Fibroblast of peridontal ligament (primary cell): ENCODE measurements around the gene NOTCH2NLA.
"Not testable (repeated sequence)": the region's sequence is repeated elsewhere in the genome, so short reads cannot be mapped to it uniquely, and the experiment has no call there.

Source experiments
- DNase-seq: peaks from one replicate; pipeline ENCODE4 v3.0.0-alpha.2; 2010; ENCODE audit errors: extremely low read depth

NOTCH2NLA gene

GRCh38 chr1:146228710-146229477 lies at the start of gene NOTCH2NLA:
TSS of gene NOTCH2NLA (minus strand) at chr1:146229021. CDS start at chr1:146189337, 39,684 bp downstream.
- peak; percentile 1 for DNase-seq

DNA sequence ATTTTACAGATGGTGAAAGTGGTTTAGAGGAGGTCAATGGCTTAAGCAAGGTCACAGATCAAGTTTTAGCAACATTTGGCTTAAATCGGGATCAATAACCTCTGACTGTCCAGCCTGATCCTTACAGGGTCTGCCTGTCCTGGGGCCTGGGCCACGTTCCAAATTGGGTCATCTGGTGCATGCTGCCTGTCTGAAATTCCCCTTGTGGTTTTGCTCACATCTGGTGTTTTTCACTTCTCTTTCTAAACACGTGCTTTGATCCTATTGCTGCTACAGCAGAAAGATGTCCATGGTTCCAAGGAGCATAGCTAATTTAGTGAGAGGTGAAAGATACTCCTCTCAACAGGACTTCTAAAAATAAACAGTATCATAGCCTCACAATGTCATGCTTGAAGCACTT lies 49.5 kb upstream of the NOTCH2NLA start:
- DNase-seq = not testable (repeated sequence)

- not testable (repeated sequence) for DNase-seq
Observed at GRCh38 chr1:146277087-146277486, 48.3 kb upstream of the NOTCH2NLA start.

DNA sequence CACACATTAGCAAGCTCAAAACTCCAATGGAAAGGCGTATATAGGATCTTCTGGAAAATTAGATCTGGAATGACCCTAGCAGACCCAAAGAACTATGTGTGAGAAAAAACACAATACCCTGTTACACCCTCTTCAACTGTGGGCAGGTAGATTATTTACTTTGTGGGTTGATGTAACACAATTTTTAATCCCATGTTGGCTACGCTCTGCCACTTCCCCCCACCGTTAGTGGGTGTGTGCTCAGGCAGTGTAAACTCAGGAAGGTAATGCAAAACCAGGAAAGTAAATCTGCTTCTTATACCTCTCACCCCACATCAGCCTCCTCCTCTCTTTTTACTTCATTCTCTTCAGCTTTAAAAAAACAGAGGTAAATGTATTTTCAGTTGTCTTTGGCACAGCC lies 45.3 kb upstream of the NOTCH2NLA start:
- DNase-seq = not testable (repeated sequence)

DNA sequence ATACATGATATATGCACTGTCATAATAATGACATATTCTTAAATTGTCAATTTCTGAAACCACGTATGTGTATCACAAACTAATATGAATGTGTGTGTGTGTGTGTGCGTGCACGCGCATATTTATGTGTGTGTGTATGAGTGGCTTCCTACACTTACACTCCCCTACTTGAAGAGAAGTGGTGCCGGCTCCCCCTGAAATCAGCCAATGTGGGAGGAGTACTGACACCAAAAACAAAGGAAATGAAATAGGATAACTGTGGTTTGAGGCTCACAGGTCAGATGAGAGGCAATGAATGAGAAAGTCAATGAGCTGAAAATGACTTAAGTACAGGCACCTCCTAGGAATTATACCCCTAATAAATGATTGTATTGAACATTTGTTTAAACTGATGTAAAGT lies 44.4 kb upstream of the NOTCH2NLA start:
- not testable (repeated sequence) for DNase-seq

- DNase-seq = not testable (repeated sequence)
Observed at GRCh38 chr1:146272734-146273133, 43.9 kb upstream of the NOTCH2NLA start.

DNA sequence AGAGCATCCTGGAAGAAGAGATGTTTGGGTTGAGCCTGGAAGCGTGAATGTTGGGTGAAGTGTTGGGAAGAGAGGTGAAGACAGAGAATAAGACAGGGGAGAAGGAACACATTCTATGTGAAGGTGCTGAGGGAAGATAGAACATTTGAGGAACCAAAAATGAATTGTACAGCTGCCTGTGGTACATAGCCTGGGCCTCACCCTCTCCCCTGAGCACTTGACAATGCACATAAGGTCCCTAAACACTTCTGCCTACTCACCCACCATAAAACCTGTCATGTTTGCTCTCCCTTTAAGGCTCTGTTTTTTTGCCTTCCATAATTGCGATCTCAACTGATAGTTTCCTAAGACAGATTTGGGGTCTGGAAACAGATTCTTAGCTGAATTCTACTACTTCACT lies 43.2 kb upstream of the NOTCH2NLA start:
- not testable (repeated sequence) for DNase-seq

DNA sequence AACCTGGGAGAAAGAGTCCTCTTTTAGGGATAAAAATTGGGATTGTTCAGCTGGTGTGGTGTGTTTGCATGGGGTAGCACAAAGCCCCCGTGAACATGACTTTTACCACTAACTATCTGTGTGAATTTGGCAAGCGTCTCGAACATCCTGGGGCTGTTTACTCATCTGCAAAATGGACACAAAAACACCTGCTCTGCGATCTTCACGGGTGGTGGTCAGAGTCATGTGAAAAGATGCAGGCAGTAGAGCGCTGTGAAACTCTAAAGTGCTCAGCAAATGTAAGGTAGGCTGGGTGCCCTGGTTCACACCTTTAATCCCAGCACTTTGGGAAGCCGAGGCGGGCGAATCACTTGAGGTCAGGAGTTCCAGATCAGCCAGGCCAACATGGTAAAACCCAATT lies 41.3 kb upstream of the NOTCH2NLA start:
- DNase-seq = not testable (repeated sequence)

GRCh38 chr1:146266179-146266748 lies 37.4 kb upstream of the NOTCH2NLA start:
- not testable (repeated sequence) for DNase-seq

DNA sequence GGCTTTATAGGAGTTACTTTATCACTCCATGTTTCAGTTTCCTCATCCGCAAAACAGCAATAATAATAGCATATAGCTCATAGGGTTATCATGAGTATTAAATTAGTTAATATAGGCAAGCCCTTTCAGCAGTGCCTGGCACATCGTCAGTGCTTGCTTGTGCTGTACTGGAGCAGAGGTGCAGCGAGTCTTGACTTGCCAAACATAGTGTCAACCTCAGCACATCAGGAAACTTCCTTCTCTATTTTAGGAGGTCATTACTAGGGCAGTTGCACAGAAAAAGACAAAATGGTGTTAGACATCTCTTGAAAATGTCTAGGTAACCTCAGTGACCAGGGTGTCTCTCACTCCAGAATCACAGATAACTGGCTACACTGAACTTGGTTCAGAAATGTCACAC lies 35.9 kb upstream of the NOTCH2NLA start:
- DNase-seq = not testable (repeated sequence)

DNA sequence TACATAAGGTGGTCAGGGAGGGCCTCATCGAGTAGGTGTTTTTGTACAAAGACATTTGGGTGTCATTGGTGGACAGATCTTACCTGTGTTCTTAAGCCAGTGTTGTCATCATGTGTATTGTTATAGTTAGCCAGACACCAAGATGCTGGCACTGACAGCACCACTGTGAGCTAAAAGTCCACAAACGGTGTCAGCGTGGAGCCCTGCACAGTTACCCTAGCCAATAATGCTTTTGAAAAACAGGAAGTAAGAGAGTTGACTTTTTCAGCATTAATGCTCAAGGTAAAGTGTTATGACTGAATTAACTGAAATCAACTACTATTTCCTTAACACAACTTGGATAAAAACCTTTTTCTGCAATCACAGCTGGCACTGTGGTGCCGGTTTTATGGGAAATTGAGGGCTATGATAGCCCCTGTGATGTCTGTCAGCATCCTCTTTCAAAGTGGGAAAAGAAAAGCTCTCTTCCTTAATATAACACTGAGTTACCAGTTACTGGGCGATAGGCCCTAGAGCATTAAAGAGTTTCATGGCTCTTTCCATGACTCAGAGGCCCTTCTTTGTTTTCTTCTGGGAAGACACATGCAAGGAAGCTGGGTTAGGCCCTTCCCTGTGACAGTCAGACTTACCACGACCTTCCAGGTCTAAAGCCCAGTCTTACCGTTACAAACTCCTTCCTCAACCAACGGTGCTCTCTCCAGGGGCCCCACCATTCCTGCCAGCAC lies 31.3 kb upstream of the NOTCH2NLA start:
- not testable (repeated sequence) for DNase-seq

DNA sequence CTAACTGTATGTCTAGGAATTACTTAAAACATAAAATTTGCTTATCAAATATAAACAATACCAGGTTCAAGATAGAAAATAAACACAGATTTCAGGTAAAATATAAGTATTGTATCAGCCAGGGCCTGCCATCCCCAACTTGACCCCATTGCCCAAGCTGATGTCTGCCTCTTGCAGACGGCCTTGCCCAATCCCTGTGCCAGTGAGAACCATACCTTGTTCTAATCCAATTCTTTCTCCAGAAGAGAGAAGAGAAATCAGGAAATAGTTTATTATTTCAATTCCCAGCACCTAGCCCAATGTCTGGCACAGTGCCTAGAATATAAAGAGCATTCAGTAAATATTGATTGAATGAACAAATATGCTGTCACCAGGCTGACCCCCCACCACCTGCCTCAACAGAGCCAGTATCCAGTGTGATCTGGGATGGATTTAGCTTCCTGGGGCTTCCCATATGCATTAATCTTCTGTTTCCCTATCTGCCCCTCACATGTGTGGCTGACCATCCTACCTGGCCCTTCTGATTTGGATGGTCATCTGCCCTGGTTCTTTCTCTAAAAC lies 29.3 kb upstream of the NOTCH2NLA start:
- DNase-seq = not testable (repeated sequence)

DNA sequence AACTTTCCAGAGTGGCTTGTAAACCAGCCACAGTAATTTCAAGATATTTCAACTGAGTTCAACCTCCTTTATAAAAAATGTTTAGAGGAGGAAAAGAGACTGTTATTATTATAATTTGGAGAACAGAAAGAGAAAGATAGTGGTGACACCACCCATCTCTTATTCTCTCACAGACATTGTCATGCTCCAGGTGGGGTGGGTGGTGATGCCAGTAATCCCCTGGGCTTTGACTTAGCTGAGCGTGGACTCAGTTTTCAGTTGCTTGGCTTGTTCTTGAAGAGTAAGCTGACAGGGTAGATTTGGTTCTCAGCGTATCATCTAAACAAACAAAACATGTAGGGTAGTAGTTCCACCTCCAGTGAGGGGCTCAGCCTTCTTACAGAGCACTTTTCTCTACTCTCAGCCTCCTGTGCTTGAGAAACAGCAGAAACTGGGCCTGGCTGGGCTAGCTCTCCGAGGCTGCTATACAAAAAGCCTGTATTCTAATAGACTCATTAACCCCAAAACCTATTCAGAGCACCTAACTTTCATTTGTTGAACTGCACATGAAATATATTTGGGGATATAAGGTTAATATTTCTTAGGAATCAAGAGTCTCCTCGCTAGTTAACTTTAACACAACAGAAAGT lies 25.9 kb upstream of the NOTCH2NLA start:
- DNase-seq = not testable (repeated sequence)

DNA sequence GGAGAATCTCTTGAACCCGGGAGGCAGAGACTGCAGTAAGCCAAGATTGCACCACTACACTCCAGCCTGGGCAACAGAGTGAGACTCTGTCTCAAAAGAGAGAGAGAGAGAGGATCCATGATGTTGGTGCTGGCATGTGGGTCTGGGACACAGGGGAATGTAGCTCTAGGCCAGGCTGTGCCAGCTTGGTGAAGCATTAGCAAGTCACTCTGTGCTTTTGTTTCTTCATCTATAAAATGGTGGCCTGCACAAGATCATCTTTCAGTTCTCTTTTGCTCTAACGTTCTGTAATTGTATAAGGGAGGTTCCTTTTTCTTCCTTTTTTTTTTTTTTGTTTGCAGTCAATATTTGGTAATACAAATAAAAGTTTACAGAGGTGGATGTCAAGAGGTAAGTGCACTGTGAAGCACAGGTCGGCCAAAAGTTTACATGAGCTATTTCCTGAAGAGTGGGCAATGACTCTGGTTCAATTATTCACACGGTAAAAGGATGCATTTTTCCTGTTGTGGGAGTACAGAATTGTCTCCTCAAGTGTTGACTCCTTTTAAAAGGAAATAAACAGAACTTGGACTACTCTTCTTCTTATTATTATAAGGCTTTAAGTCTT lies 24.5 kb upstream of the NOTCH2NLA start:
- DNase-seq = not testable (repeated sequence)

DNA sequence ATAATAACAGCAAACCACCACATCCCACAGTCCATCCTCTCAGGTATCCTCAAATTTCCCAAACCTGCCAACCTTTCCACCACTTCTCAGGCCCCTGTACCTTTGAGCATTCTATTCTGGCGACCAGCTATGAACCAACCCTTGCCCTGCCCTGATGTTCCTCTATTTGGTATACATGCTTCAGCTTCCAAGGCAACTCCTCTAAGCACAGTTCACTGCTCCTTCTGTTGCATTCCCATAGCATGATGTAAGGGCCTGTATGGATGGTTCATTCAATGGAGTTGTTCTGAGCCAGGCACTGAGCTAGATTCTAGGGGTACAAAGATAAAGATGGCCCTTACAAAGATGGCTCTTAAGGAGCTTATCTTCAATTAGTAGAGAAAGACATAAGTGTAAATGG lies 22.7 kb upstream of the NOTCH2NLA start:
- not testable (repeated sequence) for DNase-seq

DNA sequence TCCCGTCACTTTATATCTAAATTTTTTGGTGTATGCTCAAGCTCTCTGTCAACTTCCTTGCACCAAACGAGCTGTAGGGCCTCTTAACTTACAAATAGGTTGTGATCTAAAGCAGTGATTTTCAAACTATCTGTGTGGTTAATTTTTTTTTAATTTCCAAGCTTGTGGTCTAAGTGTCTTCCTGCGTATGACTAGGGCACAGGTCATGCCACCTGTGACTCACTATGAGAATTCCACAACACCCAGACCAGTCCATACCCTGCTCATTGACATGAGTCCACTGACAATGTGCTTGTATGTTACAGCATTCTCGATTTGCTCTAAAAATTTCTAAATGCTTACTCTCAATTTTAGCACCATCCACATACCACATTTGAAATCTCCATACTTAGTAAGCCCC lies 19.8 kb upstream of the NOTCH2NLA start:
- DNase-seq = not testable (repeated sequence)

DNA sequence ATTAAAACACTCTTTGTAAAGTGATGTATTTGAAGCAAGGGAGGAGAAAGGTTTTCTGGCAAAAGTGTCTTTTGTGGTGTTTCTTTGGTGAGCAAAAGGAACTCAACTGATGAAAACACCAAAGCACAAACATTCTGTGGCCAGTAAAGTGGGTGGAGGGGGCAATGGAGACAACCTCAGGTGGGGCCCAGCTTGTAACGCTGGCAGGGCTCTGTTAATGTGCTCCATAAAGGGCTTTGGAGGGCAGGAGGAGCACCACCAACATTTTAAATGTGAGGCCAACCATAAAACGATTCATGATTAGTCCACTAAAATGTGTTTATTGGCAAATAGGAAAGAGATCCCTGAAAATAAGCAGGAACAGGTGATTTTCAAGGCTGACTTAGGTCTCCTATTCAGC lies 7.8 kb upstream of the NOTCH2NLA start:
- not testable (repeated sequence) for DNase-seq

DNA sequence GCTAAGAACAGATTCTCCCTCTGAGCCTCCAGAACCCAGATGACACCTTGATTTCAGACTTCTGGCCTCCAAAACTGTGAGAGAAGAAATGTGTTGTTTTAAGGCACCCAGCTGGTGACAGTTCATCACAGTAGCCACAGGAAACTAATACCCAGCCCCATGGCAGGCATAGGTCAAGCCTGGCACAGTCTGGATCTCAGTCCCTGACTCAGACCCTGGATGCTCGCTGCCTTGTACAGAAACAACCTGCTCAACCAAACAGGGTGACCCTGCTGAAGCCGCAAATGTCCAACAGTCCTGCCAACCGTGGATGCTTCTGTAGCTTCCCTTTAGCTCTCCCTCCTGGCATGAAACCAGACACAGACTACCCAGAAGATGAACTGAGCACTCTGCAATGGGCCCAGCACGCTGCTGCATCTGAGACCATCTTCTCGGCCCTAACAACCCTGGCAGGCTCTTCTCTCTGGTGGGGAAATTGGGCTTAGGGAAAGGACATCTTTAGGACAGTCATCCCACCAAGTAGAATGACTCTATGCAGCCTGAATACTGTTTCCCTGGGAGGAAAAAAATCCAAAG lies 7.3 kb upstream of the NOTCH2NLA start:
- DNase-seq = not testable (repeated sequence)

- not testable (repeated sequence) for DNase-seq
Observed at GRCh38 chr1:146228144-146228682, 608 bp downstream of the NOTCH2NLA start.

DNA sequence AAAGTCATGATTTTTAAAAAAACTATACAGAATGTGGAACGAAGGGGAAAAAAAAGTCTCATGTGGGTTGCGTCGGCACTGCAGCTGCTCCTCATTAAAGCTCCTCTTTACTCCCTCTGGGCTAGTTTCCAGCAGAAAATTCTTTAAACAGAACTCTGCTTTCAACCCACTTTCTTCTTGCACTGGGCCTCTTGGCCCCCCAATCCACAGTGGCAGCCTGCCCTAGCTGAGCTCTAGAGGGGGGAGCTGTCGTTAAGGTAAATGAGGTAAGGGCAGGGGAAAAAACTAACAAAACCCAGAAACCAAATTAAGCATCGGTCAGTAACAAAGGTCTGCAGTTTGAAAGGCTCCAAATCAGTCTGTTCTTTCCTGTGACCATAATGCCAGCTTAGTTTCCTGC lies 54.3 kb downstream of the NOTCH2NLA start:
- not testable (repeated sequence) for DNase-seq

GRCh38 chr1:146167740-146168139 lies 61.1 kb downstream of the NOTCH2NLA start:
- not testable (repeated sequence) for DNase-seq
